ENCODE data around the gene C6. TPM values are rescaled to one million over a fixed set of nuclear protein-coding genes. Genes with fewer than 3 reads are reported as not detected.
A peak's percentile ranks its signal among the peaks of the same experiment; 100 is the strongest.
"Not testable (repeated sequence)": the region's sequence is repeated elsewhere in the genome, so short reads cannot be mapped to it uniquely, and the experiment has no call there.

The C6 gene
- not detected in 2 replicates for total RNA-seq (2014; rRNA removed; shearing (Covaris generic))

DNA sequence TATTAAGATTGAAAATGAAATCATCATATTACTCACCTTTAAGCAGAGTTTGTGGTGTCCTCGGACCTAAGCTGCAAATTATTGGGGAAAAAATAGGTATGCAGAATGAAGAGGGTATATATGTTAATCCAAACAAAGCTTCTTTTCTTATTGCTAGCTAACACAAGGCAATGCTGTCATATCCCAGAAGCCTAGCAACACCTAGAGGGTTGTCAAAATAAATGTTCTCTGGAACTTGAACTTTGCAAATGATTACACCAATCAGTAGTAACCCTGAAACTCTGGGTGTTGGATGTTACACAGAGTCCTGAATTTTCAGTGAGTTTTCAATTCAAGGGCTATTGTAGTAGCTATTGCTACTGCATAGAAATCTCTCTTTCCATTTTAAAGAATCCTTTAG is at the start of gene C6:
Gene C6 (minus strand): TSS at position 193 of the 400 bp plus-strand sequence. CDS start 10,302 bp downstream, outside the sequence.
- DNase-seq (ENCODE audit: low read depth): no peak

DNA sequence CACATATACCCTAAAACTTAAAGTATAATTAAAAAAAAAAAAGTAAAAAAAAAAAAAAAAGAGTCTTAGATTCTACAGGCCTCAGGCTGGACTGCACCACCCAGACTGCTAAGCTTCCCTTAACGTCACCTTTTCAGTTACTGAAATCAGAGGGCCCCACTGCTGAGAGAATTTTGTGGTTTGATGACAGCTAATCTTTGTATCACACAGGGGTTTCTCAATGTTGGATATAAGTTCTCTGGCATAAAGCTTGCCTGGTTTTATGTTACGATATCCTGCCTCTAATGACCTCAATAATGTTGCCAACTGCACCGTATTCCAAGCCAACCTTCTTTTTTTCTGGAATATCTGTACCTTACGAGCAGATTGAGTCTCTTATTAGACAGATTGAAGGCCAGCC is 43.1 kb upstream of the C6 start:
- DNase-seq (ENCODE audit: low read depth): no peak

DNA sequence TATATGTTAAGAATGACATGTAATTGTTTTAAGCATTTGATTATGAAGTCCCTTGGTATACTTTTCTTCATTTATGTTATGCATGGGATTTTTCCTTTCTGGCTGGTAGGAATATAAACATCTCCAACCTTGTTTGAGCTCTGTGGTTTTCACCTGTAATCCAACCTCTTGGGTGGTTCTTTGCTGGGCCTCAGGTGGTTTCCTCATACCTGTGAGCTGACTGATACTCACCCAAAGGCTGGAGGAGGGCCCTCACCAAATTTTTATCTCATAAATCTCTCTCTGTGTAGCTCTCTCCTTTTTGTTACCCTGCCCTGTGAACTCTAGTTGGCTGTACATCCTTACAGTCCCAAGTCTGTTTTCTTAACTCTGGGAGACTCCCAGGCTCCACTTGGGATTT is 39.8 kb upstream of the C6 start:
- DNase-seq (ENCODE audit: low read depth): no peak

- no peak for DNase-seq (ENCODE audit: low read depth)
These were observed 38.7 kb upstream of the C6 start for GRCh38 chr5:41252036-41252435.

DNA sequence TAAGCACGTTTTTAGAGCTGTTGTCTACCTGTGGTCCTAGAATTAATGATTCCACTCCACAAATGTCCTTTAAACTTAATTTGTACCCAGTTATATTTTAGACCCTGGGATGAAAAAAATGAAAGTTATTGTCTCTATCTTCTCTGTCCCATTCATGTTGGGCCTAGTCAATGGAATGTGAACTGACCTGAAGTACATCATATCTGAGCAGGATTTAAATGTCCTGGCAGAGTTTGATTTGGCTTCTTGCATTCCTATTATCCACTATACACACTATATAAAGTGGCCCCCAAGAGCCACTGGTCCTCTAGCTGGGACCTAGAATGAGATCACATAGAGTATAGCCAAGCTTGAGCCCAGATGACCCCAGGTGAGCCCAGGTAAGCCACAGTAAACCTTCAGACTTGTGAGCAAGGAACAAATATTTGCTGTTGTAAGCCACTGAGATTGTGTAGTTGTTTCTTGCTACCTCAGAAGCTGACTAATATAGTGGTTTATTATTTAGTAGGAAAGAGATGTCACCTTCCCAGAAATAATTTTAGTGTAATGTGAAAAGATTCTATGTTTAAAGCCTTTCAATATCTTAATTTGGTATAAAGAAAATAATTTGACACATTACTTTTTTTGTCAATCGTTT is 37.1 kb upstream of the C6 start:
- no peak for DNase-seq (ENCODE audit: low read depth)

- no peak for DNase-seq (ENCODE audit: low read depth)
These were observed 33.8 kb upstream of the C6 start for GRCh38 chr5:41247135-41247534.

GRCh38 chr5:41246376-41246775 is 33.0 kb upstream of the C6 start:
- DNase-seq (ENCODE audit: low read depth): peak; percentile 66

DNA sequence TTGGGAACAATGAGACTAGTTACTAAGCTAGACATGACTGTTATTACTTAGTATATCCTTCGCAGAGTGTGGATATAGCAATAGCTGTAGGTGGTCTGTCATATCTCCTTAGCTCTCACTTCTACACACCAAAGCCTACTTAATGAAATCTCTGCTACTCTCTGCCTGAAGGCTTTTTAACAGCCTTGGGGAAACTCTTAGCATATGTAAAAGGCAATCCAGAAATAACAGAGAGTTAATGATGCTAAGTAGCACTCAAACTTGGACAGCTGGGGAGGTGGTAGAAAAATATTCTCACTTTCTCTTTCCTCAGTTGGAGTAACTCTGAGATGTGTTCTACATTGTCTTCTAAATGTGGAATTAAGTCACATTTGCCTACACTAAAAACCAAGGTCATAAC is 30.2 kb upstream of the C6 start:
- DNase-seq (ENCODE audit: low read depth): no peak

DNA sequence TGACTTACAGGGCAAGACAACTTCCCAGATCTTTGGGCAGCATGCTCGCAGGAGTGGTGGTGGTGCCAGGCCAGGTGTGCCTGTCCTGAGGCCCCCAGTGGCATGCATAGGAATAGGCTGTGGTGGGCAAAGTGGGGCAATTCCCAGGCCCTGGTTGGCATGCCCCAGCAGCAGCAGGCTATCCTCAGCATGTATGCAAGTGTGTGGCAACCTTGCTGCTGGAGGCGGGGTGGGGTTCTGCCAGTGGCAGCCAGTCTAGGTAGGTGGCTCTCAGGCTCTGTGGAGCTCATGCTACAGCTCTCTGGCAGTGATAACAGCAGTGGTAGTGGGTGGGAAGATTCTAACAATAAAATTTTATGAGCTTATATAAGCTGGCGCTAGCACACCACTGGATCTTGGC is 27.7 kb upstream of the C6 start:
- DNase-seq (ENCODE audit: low read depth): no peak

GRCh38 chr5:41240390-41240789 is 27.1 kb upstream of the C6 start:
- DNase-seq (ENCODE audit: low read depth): no peak

DNA sequence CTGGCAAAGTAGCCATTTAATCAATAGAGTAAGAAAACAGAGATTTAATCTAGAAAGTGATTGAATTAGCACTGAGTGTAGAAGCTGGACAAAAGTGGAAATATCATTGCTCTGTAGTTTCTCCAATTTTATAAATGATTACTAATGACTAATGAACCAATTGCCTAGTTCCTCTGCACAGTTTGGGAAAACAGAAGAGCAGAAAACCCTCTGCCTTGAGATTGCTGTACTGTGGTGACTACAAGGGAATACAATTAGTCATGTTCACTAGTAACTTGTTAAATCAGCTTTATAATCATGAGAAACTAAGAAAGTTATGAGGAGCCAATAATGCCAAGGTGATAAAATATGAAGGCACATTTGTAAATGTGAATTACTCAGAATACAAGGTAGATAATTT is 21.1 kb upstream of the C6 start:
- no peak for DNase-seq (ENCODE audit: low read depth)

- DNase-seq (ENCODE audit: low read depth): no peak
These were observed 19.5 kb upstream of the C6 start for GRCh38 chr5:41232797-41233196.

DNA sequence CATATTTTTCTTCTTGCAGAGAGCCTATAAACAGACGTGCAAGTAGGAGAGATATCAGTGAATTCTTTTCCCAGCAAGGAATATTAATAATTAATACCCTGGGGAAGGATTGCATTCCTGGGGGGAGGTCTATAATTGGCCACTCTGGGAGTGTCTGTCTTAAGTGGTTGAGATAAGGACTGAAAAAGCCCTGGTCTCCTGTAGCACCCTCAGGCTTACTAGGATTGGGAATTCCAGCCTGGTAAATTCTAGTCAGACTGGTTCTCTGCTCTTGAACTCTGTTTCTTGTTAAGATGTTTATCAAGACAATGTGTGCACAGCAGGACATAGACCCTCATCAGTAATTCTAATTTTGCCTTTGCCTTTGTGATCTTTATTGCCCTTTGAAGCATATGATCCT is 16.9 kb upstream of the C6 start:
- not testable (repeated sequence) for DNase-seq (ENCODE audit: low read depth)

DNA sequence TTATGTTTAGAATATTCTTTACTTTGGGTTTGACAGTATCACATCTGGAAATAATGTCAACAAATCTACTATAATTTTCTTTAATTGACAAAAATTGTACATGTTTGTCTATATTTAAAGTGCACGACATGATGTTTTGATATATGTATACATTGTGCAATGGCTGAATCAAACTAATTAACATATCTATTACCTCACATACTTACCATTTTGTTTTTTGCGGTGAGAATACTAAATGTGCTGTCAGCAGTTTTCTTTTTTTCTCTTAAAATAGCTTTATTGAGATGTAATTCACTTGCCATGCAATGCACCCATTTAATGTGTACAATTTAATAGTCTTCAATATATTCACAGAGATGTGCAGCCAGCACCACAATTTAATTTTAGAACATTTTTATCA is 10.6 kb upstream of the C6 start:
- no peak for DNase-seq (ENCODE audit: low read depth)

DNA sequence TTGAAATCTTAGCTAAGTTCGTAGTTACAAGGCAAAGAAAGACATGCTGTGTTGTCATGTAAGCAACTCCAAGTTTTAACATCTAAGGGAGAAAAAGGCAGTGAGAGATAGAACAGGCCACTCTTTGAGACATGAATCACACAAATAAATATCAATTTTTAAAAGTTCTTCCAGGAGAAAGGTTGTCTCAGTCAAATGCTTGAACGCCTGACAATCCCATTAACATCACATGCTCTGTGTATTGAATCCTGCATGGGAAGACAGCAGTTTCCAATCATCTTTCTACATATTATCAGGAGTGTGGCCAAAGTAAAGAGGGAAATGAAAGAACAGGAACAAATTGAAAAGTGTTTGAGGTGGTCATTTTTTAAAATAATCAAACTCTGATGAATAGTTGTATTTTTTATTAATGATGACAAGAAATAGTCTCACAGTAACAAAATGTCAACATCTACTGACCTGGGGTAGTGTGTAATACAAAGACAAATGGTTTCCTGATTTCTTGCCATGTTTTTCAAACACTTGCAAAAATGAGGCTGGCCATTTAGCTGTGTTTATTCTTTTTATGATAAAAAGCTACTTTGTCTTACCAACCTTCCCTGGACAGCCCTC is 6.4 kb upstream of the C6 start:
- no peak for DNase-seq (ENCODE audit: low read depth)

DNA sequence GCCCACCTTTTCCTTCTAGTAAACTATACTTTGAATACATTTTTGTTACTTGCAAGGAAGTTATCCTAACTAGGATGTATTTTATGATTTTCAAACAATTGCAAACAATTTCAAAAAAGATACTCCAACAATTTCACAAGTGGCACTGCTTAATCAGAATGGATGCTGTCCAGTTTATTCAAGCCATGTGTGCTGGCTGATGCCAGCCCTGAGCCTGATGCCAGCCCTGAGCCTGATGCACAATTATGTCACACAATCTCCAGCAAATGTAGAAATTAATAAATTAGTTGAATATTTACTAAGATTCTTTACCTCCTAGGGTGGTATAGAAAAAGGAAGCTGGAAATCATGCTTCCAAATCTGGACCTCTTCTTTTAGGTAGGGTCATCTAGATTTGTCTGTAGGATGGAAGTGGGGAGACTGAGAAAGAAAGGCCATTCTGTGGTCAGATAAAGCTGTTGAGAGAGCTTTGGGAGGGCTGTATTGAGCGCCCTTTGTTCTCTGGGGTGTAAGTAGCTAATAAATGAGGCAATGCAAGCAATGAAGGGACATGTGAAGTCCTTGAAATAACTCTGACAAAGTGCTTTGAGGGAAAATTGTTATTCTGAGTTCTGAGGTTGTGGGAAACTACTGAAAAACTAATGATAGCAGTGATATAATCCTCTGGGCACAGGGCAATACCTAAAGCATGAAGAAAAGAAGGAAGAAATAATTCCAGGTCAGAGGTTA is 5.8 kb upstream of the C6 start:
- no peak for DNase-seq (ENCODE audit: low read depth)

GRCh38 chr5:41214182-41214581 is 850 bp upstream of the C6 start:
- DNase-seq (ENCODE audit: low read depth): no peak

- DNase-seq (ENCODE audit: low read depth): no peak
These were observed 397 bp downstream of the C6 start for GRCh38 chr5:41212935-41213334.

- DNase-seq (ENCODE audit: low read depth): no peak
These were observed 1.9 kb downstream of the C6 start for GRCh38 chr5:41211417-41211816.

- not testable (repeated sequence) for DNase-seq (ENCODE audit: low read depth)
These were observed 7.9 kb downstream of the C6 start for GRCh38 chr5:41205475-41205874.

DNA sequence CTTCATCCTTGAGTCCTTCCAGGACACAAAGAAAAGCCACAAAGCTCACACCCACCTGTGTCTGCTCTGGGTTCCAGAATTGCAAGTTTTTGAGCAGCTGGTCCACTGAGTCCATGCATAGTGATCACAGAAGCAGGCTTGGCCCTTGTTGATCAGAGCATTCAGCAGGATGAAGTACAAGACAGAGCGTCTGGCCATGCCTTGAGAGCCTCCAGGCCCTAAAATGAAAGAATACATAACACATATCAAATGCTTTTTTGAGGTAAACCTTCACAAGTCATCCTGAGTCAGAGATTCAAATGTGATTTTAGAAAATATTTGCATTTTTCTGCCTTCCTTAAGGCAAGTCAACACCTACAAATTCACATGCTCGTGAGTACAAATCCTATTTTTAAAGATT is 10.3 kb downstream of the C6 start:
- no peak for DNase-seq (ENCODE audit: low read depth)

- no peak for DNase-seq (ENCODE audit: low read depth)
These were observed 12.1 kb downstream of the C6 start for GRCh38 chr5:41201082-41201772.

DNA sequence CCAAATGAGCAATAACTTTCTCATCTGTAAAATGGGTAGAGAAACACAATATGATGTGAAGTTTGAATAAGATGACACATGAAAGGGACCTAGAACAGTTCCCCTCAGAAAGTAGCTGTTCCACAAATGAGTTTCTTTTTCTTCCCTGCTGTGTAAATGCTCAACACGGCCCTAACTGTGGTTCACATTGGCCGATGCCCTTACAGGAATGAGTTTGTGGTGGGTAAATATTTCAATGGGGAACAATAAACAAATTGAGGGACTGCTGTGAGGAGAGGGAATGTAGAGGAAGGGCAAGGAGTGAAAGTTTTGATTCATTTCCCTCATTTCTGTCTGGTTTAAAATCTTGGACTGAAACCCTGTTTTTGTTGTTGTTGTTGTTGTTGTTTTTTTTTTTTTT is 12.8 kb downstream of the C6 start:
- no peak for DNase-seq (ENCODE audit: low read depth)
